ENCODE data around the gene PDIA4.

Gene PDIA4

DNA sequence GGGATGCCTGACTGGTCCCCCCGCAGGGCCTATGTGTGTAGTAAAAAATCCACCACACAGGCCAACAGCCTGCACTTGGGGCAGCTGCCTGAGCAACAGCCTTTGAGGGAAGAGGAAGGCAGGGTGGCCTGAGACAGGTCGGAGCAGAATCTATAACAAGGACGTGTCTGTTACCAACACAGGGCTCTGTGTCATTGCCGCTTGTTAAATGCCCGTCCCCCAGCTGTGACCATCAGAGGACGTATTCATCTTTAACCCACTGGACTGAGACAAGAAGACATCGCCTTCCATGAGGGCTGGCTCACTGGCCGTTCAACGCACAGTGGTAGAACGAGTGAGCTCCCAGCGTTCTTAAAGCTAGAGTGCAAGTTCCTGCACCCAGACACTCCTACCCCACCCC is 7.8 kb downstream of the PDIA4 start:
- TF ChIP-seq, protein P1, sequence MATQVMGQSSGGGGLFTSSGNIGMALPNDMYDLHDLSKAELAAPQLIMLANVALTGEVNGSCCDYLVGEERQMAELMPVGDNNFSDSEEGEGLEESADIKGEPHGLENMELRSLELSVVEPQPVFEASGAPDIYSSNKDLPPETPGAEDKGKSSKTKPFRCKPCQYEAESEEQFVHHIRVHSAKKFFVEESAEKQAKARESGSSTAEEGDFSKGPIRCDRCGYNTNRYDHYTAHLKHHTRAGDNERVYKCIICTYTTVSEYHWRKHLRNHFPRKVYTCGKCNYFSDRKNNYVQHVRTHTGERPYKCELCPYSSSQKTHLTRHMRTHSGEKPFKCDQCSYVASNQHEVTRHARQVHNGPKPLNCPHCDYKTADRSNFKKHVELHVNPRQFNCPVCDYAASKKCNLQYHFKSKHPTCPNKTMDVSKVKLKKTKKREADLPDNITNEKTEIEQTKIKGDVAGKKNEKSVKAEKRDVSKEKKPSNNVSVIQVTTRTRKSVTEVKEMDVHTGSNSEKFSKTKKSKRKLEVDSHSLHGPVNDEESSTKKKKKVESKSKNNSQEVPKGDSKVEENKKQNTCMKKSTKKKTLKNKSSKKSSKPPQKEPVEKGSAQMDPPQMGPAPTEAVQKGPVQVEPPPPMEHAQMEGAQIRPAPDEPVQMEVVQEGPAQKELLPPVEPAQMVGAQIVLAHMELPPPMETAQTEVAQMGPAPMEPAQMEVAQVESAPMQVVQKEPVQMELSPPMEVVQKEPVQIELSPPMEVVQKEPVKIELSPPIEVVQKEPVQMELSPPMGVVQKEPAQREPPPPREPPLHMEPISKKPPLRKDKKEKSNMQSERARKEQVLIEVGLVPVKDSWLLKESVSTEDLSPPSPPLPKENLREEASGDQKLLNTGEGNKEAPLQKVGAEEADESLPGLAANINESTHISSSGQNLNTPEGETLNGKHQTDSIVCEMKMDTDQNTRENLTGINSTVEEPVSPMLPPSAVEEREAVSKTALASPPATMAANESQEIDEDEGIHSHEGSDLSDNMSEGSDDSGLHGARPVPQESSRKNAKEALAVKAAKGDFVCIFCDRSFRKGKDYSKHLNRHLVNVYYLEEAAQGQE (IDR thresholded peaks at IDR 0.05; ENCODE audit: low read depth), result no peak
- no peak for TF ChIP-seq YY1 (IDR thresholded peaks at IDR 0.05; ENCODE audit: low read depth)
- TF ChIP-seq, protein P2, sequence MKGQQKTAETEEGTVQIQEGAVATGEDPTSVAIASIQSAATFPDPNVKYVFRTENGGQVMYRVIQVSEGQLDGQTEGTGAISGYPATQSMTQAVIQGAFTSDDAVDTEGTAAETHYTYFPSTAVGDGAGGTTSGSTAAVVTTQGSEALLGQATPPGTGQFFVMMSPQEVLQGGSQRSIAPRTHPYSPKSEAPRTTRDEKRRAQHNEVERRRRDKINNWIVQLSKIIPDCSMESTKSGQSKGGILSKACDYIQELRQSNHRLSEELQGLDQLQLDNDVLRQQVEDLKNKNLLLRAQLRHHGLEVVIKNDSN (IDR thresholded peaks at IDR 0.05), result no peak
- TF ChIP-seq CREB1 (IDR thresholded peaks at IDR 0.05; ENCODE audit: low read depth), result no peak
- no peak for TF ChIP-seq EGR1 (IDR thresholded peaks at IDR 0.05)
- TF ChIP-seq TAF1 (IDR thresholded peaks at IDR 0.05; ENCODE audit: low read depth), result no peak
- no peak for TF ChIP-seq RAD21 (IDR thresholded peaks at IDR 0.05; ENCODE audit: low read depth)
- TF ChIP-seq, protein P3, sequence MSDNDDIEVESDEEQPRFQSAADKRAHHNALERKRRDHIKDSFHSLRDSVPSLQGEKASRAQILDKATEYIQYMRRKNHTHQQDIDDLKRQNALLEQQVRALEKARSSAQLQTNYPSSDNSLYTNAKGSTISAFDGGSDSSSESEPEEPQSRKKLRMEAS (IDR thresholded peaks at IDR 0.05), result no peak
- TF ChIP-seq TCF12 (IDR thresholded peaks at IDR 0.05; ENCODE audit: low read depth), result no peak
- no peak for TF ChIP-seq CEBPB (IDR thresholded peaks at IDR 0.05)
- no peak for TF ChIP-seq TEAD4 (IDR thresholded peaks at IDR 0.05)
- TF ChIP-seq ZBTB7A (IDR thresholded peaks at IDR 0.05; ENCODE audit: low read depth), result no peak

DNA sequence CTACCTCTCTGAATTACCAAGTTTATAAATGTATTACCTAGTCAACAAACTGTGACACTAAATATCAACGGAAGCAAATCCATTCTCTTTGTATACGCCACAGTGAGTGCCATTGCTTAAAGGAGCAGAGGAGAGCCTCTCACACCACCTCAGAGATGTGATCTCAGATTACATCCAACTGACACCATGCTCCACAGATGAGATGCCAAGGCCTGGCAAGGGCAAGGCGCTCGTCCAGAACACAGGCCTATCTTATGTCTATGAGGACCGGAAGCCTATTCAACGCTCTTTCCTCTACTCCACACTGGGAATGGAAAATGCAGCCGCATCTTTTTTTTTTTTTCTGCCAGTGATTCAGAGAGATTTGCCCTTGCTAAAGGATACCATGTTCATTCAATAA is 11.4 kb downstream of the PDIA4 start:
- TF ChIP-seq TAF1 (IDR thresholded peaks at IDR 0.05; ENCODE audit: low read depth), result no peak
- TF ChIP-seq NFIC (IDR thresholded peaks at IDR 0.05), result no peak
- TF ChIP-seq, protein P1 (IDR thresholded peaks at IDR 0.05; ENCODE audit: low read depth), result no peak

DNA sequence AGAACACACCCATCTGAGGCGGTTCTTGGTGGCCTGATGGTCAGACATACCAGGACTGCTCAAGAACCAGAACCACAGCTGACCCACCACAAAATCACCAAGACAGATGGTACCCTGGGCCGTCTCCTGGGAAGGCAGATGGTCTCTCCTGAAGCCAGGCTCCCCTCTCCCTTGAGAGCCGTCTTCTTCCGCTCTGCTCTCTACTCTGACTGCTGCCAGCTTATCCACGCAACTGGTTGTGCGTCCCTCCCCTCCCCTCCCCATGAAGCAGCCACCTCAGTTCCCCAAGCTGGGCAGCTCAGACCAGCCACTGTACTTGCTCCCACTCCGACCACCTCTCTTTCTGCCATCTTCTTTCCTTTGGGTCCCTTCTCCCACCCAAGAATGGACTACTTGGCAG is 14.0 kb downstream of the PDIA4 start:
- TF ChIP-seq, protein P1 (IDR thresholded peaks at IDR 0.05; ENCODE audit: low read depth), result no peak
- TF ChIP-seq, protein P2 (IDR thresholded peaks at IDR 0.05), result no peak
- TF ChIP-seq, protein P3 (IDR thresholded peaks at IDR 0.05), result no peak
- TF ChIP-seq TAF1 (IDR thresholded peaks at IDR 0.05; ENCODE audit: low read depth), result no peak
- TF ChIP-seq ZBTB7A (IDR thresholded peaks at IDR 0.05; ENCODE audit: low read depth), result no peak
- no peak for TF ChIP-seq EP300 (IDR thresholded peaks at IDR 0.05; ENCODE audit: borderline replicate concordance)
- no peak for TF ChIP-seq NFIC (IDR thresholded peaks at IDR 0.05)
- TF ChIP-seq EGR1 (IDR thresholded peaks at IDR 0.05), result no peak
- no peak for TF ChIP-seq CEBPB (IDR thresholded peaks at IDR 0.05)
- no peak for TF ChIP-seq YY1 (IDR thresholded peaks at IDR 0.05; ENCODE audit: low read depth)
- no peak for TF ChIP-seq FOXM1 (IDR thresholded peaks at IDR 0.05; ENCODE audit: borderline replicate concordance, low read depth)
- TF ChIP-seq RAD21 (IDR thresholded peaks at IDR 0.05; ENCODE audit: low read depth), result no peak
- no peak for TF ChIP-seq CREB1 (IDR thresholded peaks at IDR 0.05; ENCODE audit: low read depth)
- TF ChIP-seq TEAD4 (IDR thresholded peaks at IDR 0.05), result no peak

DNA sequence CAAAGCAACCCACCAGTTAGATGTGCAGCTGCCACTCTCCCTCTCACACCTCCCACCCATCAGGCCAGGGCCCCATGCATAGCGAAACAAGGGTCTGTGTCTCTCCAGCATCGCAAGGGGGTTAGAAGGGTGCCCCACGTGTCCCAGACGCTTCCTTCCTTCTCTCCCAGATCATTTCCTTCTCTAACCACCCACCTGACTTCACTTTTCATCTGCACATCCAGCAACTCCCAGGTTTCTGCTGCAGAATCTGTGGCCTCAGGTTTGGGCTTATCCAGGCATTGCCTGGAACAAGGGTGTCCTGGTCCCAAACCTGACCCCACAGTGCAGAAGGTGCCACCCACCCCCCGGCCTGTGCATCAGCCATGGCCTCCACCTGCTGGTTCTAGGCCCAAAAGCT is 14.4 kb downstream of the PDIA4 start:
- TF ChIP-seq YY1 (IDR thresholded peaks at IDR 0.05; ENCODE audit: low read depth), result no peak
- no peak for TF ChIP-seq FOXM1 (IDR thresholded peaks at IDR 0.05; ENCODE audit: borderline replicate concordance, low read depth)
- TF ChIP-seq RAD21 (IDR thresholded peaks at IDR 0.05; ENCODE audit: low read depth), result no peak
- no peak for TF ChIP-seq CREB1 (IDR thresholded peaks at IDR 0.05; ENCODE audit: low read depth)
- TF ChIP-seq NFIC (IDR thresholded peaks at IDR 0.05), result no peak
- no peak for TF ChIP-seq EGR1 (IDR thresholded peaks at IDR 0.05)
- TF ChIP-seq EP300 (IDR thresholded peaks at IDR 0.05; ENCODE audit: borderline replicate concordance), result no peak
- TF ChIP-seq TEAD4 (IDR thresholded peaks at IDR 0.05), result no peak
- TF ChIP-seq, protein P2 (IDR thresholded peaks at IDR 0.05), result no peak
- TF ChIP-seq, protein P3 (IDR thresholded peaks at IDR 0.05), result no peak
- no peak for TF ChIP-seq TCF12 (IDR thresholded peaks at IDR 0.05; ENCODE audit: low read depth)
- no peak for TF ChIP-seq CEBPB (IDR thresholded peaks at IDR 0.05)
- no peak for TF ChIP-seq TAF1 (IDR thresholded peaks at IDR 0.05; ENCODE audit: low read depth)
- TF ChIP-seq ZBTB7A (IDR thresholded peaks at IDR 0.05; ENCODE audit: low read depth), result no peak
- TF ChIP-seq, protein P1 (IDR thresholded peaks at IDR 0.05; ENCODE audit: low read depth), result no peak

All from Ishikawa (cell line).